SK-N-DZ (cell line): ENCODE results near the gene ATG4B.

Source experiments
- DNase-seq: peaks from one replicate; pipeline ENCODE4 v3.0.0-alpha.2; 2015; ENCODE audit warnings: low spot score

The ATG4B gene

GRCh38 chr2:241680827-241681599 is 43.5 kb downstream of the ATG4B start:
- DNase-seq, result no peak

- DNase-seq, result no peak
These were observed 48.8 kb downstream of the ATG4B start for GRCh38 chr2:241686324-241686649.

- DNase-seq, result peak; percentile 95
These were observed 49.3 kb downstream of the ATG4B start, which contains the start of gene DTYMK for GRCh38 chr2:241686650-241687425. Gene DTYMK (minus strand): TSS chr2:241686815. CDS start chr2:241686783, 32 bp downstream.

- no peak for DNase-seq
These were observed 51.8 kb downstream of the ATG4B start for GRCh38 chr2:241689306-241689705.

- no peak for DNase-seq
These were observed 52.8 kb downstream of the ATG4B start for GRCh38 chr2:241690202-241690717.

- DNase-seq, result no peak
These were observed 55.0 kb downstream of the ATG4B start for GRCh38 chr2:241692448-241692847.

- no peak for DNase-seq
These were observed 58.2 kb downstream of the ATG4B start for GRCh38 chr2:241695651-241696050.

GRCh38 chr2:241701149-241701398 is 63.6 kb downstream of the ATG4B start:
- no peak for DNase-seq

GRCh38 chr2:241701399-241702154 is 64.1 kb downstream of the ATG4B start, which contains the start of gene ING5:
Gene ING5 (plus strand): TSS chr2:241702039. CDS start chr2:241702066, 27 bp downstream.
- peak; percentile 94 for DNase-seq

GRCh38 chr2:241702155-241703031 is 64.9 kb downstream of the ATG4B start:
- peak; percentile 89 for DNase-seq

- peak; percentile 41 for DNase-seq
These were observed 65.6 kb downstream of the ATG4B start for GRCh38 chr2:241703032-241703604.

GRCh38 chr2:241706537-241706936 is 69.0 kb downstream of the ATG4B start:
- no peak for DNase-seq

GRCh38 chr2:241708879-241709278 is 71.4 kb downstream of the ATG4B start:
- DNase-seq, result no peak

GRCh38 chr2:241719093-241719492 is 81.6 kb downstream of the ATG4B start:
- DNase-seq, result no peak

- no peak for DNase-seq
These were observed 82.6 kb downstream of the ATG4B start for GRCh38 chr2:241720099-241720498.

GRCh38 chr2:241720560-241720959 is 83.1 kb downstream of the ATG4B start:
- no peak for DNase-seq

- no peak for DNase-seq
These were observed 84.4 kb downstream of the ATG4B start for GRCh38 chr2:241721852-241722251.

- DNase-seq, result no peak
These were observed 85.5 kb downstream of the ATG4B start for GRCh38 chr2:241722896-241723454.
